KG1 (cell line): ENCODE results near the gene SPATA31D3.
"Not testable (repeated sequence)": the region's sequence is repeated elsewhere in the genome, so short reads cannot be mapped to it uniquely, and the experiment has no call there.

Experiments used
- DNase-seq: peaks from one replicate; lab custom pipeline; 2025; lab: John Stamatoyannopoulos, UW

SPATA31D3 gene

GRCh38 chr9:81979196-81979595, 35.9 kb downstream of the SPATA31D3 start:
- DNase-seq, result no peak

DNA sequence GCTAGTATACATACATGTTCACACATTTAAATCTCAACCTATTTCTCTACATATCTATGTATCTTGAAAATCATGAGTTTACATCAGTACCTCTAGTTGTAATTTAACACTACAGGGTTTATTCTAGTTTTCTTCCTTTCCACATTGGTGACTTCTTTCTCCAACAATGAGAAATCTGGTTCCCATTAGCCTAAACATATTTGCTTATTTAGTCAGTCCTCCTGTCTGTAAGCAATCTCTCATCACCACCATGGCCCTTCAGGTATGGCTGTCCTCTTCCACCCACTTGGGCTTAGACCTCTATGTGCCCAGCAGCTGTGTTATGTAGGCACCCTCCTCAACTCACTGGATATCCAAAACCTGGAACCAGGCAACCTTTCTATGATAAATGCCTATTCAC, 37.3 kb downstream of the SPATA31D3 start:
- DNase-seq, result no peak

GRCh38 chr9:81981883-81982282, 38.6 kb downstream of the SPATA31D3 start:
- no peak for DNase-seq

DNA sequence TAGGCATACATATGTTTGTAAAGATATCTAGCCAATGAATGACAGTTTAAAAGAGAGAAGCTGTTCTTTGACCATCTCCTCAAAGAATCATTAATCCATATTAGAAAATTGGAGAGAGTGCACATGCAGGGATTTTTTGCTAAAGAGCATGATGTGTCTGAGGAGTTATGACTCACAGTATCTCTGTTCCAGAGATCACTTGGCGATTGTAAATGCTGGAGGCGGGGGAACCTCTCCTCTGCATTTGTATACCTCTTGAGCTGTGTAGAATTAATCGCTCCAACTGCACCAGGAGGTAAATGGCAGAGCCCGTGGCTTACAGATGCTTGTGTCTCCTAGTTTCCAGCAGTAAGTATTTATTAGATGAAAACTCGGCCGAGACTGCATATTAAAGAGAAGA, 41.6 kb downstream of the SPATA31D3 start:
- DNase-seq, result no peak

- no peak for DNase-seq
Observed at GRCh38 chr9:81986051-81986450, 42.8 kb downstream of the SPATA31D3 start.

- not testable (repeated sequence) for DNase-seq
Observed at GRCh38 chr9:81988472-81988871, 45.2 kb downstream of the SPATA31D3 start, which contains the start of gene SPATA31D1. SPATA31D1 (plus strand) TSS chr9:81988772; CDS start chr9:81988819, 47 bp downstream.

- DNase-seq, result no peak
Observed at GRCh38 chr9:81989700-81990099, 46.4 kb downstream of the SPATA31D3 start.

DNA sequence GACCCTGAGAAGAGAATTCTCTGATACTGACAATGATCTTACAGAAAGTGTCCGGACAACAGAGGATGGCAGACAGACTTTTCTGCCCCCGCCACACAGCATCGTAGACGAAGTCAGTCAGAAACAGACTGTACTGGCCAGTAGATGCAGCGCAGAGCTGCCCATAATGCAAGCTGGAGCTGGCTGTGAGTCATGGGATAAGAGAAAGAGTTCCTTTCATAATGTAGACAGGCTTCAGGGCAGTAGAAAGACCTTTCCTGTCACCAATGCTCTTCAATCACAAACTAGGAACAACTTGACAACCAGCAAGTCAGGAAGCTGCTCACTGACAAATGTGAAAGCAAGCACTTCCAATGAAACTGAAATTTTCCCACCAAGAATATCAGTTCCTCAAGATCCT, 50.4 kb downstream of the SPATA31D3 start:
- no peak for DNase-seq
